Suprapubic skin (tissue), 4 donors: Measurements from ENCODE around the gene TTC27.

Experiments used
- EP300 ChIP-seq: sonication (generic); formaldehyde crosslinking; IDR thresholded peaks from one replicate; pipeline ENCODE4 v1.6.1; 2017; ENCODE audit warnings: antibody characterized with exemption
- POLR2A ChIP-seq, 2 donors: fragments of 450-650 bp; IDR thresholded peaks; one replicate each; pipeline ENCODE4 v1.6.1; 2017; ENCODE audit warnings: antibody characterized with exemption in 2 of 2, mild to moderate bottlenecking in 2 of 2, moderate library complexity in 2 of 2
- POLR2AphosphoS5 ChIP-seq, 3 donors: sonication (generic); formaldehyde crosslinking; IDR thresholded peaks; one replicate each; pipeline ENCODE4 v1.6.1; 2017; ENCODE audit warnings: antibody characterized with exemption in 3 of 3
- TF ChIP-seq, protein P1 (sequence below), 2 donors: fragments of 200-600 bp in 1 of 2; fragments of 450-650 bp in 1 of 2; sonication (generic) in 1 of 2; IDR thresholded peaks; one replicate each; pipeline ENCODE4 v1.5.1; 2016 to 2019; ENCODE audit warnings: antibody characterized with exemption in 2 of 2, mild to moderate bottlenecking in 1 of 2, moderate library complexity in 1 of 2

DNA sequence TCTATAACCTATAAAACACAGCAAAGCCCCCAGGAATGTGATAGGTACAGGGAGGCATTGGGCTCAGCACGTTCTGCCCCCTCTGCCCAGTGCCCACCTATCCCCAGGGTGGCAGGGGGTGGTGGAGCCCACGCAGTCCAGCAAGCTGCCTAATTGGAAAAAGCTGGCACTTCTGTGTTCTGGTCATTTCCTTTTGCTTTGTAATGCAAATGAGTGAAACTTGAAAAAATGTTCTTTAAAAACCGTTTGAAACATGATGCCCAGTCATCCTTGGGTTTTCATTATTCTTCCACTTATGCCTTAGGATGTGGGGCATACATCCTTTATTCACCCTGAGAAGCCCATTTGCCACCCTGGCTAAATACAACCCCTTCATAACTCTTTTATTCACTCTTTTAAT is 229.0 kb downstream of the TTC27 start:
- TF ChIP-seq, protein P1, sequence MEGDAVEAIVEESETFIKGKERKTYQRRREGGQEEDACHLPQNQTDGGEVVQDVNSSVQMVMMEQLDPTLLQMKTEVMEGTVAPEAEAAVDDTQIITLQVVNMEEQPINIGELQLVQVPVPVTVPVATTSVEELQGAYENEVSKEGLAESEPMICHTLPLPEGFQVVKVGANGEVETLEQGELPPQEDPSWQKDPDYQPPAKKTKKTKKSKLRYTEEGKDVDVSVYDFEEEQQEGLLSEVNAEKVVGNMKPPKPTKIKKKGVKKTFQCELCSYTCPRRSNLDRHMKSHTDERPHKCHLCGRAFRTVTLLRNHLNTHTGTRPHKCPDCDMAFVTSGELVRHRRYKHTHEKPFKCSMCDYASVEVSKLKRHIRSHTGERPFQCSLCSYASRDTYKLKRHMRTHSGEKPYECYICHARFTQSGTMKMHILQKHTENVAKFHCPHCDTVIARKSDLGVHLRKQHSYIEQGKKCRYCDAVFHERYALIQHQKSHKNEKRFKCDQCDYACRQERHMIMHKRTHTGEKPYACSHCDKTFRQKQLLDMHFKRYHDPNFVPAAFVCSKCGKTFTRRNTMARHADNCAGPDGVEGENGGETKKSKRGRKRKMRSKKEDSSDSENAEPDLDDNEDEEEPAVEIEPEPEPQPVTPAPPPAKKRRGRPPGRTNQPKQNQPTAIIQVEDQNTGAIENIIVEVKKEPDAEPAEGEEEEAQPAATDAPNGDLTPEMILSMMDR (IDR thresholded peaks at IDR 0.05), result no peak
- TF ChIP-seq EP300, result no peak
- TF ChIP-seq POLR2A (IDR thresholded peaks at IDR 0.05), result no peak
- TF ChIP-seq POLR2AphosphoS5 (IDR thresholded peaks at IDR 0.05), result no peak
